ENCODE data around the gene ATP8B4.
A peak's percentile ranks its signal among the peaks of the same experiment; 100 is the strongest.

Gene ATP8B4

GRCh38 chr15:49934487-49934886, 184.5 kb downstream of the ATP8B4 start:
- DNase-seq (ENCODE audit: low read depth in 2 of 2): no peak

- peak; percentile 75 to 78 for DNase-seq (ENCODE audit: low read depth in 2 of 2)
Measured at GRCh38 chr15:49927189-49927861, 191.7 kb downstream of the ATP8B4 start.

GRCh38 chr15:49926740-49927139, 192.3 kb downstream of the ATP8B4 start:
- no peak for DNase-seq (ENCODE audit: low read depth in 2 of 2)

- DNase-seq (ENCODE audit: low read depth in 2 of 2): peak; percentile 36 to 37
Measured at GRCh38 chr15:49923671-49924070, 195.4 kb downstream of the ATP8B4 start.

- DNase-seq (ENCODE audit: low read depth in 2 of 2): no peak
Measured at GRCh38 chr15:49919034-49919433, 200.0 kb downstream of the ATP8B4 start.

GRCh38 chr15:49918121-49918520, 200.9 kb downstream of the ATP8B4 start:
- DNase-seq (ENCODE audit: low read depth in 2 of 2): peak; percentile 27 to 41

GRCh38 chr15:49916998-49917397, 202.0 kb downstream of the ATP8B4 start:
- no peak for DNase-seq (ENCODE audit: low read depth in 2 of 2)

- no peak for DNase-seq (ENCODE audit: low read depth in 2 of 2)
Measured at GRCh38 chr15:49915822-49916221, 203.2 kb downstream of the ATP8B4 start.

- DNase-seq (ENCODE audit: low read depth in 2 of 2): no peak
Measured at GRCh38 chr15:49908933-49909295, 210.1 kb downstream of the ATP8B4 start.

- no peak for DNase-seq (ENCODE audit: low read depth in 2 of 2)
Measured at GRCh38 chr15:49908236-49908932, 210.6 kb downstream of the ATP8B4 start.

- DNase-seq (ENCODE audit: low read depth in 2 of 2): no peak
Measured at GRCh38 chr15:49906966-49907365, 212.1 kb downstream of the ATP8B4 start.

GRCh38 chr15:49905221-49905620, 213.8 kb downstream of the ATP8B4 start:
- no peak for DNase-seq (ENCODE audit: low read depth in 2 of 2)

GRCh38 chr15:49904296-49904695, 214.7 kb downstream of the ATP8B4 start:
- no peak for DNase-seq (ENCODE audit: low read depth in 2 of 2)

GRCh38 chr15:49902685-49903501, 216.1 kb downstream of the ATP8B4 start:
- peak; percentile 55 to 56 for DNase-seq (ENCODE audit: low read depth in 2 of 2)

- DNase-seq (ENCODE audit: low read depth in 2 of 2): peak; percentile 46 to 47
Measured at GRCh38 chr15:49901996-49902684, 216.9 kb downstream of the ATP8B4 start.

GRCh38 chr15:49901321-49901720, 217.7 kb downstream of the ATP8B4 start:
- DNase-seq (ENCODE audit: low read depth in 2 of 2): no peak

GRCh38 chr15:49900903-49901235, 218.2 kb downstream of the ATP8B4 start:
- no peak for DNase-seq (ENCODE audit: low read depth in 2 of 2)

- DNase-seq (ENCODE audit: low read depth in 2 of 2): peak; percentile 19 to 24
Measured at GRCh38 chr15:49900006-49900902, 218.8 kb downstream of the ATP8B4 start.

- DNase-seq (ENCODE audit: low read depth in 2 of 2): no peak
Measured at GRCh38 chr15:49898575-49899283, 220.3 kb downstream of the ATP8B4 start.

- DNase-seq (ENCODE audit: low read depth in 2 of 2): no peak
Measured at GRCh38 chr15:49898097-49898496, 220.9 kb downstream of the ATP8B4 start.
